NCI-H524 (cell line): Measurements from ENCODE around the gene ARAP2.
A peak's percentile ranks its signal among the peaks of the same experiment; 100 is the strongest.

ENCODE experiments used
- DNase-seq, 2 experiments: peaks; one replicate each; lab custom pipeline; 2025; lab: John Stamatoyannopoulos, UW

Gene ARAP2

GRCh38 chr4:36244257-36245082 lies at the start of gene ARAP2:
TSS of gene ARAP2 (minus strand) at chr4:36244514. CDS start at chr4:36229486, 15,028 bp downstream.
- peak; percentile 15 to 57 for DNase-seq

GRCh38 chr4:36292556-36293188 lies 48.4 kb upstream of the ARAP2 start:
- no peak for DNase-seq

DNA sequence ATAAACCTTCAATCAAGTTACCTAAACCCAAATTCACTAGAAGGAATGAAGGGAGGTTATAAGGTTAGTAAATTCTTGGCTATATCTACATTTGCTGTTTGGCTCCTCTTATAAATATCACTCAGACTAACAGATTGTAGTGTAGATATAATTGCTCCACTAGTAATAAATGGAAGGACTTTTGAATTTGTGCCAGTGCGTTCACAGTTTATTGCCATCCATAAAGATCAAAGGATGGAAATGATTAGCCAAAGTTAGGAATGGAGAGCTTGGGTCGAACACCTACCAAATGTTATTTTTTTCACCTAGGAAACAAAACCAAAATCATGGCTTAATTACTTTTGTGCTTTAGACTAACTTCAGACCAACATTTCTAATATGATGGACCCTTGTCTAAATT lies 46.3 kb upstream of the ARAP2 start:
- no peak for DNase-seq

DNA sequence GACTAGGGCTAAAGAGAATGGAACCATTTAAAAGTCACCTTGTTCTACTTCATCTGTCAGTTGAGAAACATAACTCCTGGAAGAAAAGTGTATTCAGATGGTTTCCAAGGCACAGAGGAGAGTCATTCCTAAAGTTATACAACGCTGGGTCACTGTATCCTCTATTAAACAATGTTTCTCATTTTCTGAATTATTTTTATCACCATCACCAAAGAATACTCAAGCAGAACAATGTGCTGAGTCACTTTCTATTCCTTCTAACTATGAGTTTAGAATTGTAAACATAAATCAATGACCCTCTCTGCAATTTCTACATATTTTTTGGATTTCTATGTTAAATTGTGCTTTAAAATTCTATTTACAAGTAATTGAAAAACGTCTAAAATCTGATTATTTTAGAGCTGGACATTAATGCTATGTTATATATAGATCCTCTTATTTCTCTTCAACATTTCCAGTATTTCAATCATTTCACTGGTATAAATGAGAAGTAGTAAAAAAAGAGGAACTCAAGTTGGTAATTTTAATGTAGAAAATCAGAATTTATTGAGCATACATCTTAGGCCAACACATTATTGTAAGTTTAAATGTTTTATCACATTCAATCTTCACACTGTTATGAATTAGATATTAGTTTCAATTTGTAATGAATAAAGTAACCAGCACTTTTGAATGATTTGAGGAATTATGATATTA lies 44.6 kb upstream of the ARAP2 start:
- no peak for DNase-seq

GRCh38 chr4:36286481-36286871 lies 42.2 kb upstream of the ARAP2 start:
- no peak for DNase-seq

DNA sequence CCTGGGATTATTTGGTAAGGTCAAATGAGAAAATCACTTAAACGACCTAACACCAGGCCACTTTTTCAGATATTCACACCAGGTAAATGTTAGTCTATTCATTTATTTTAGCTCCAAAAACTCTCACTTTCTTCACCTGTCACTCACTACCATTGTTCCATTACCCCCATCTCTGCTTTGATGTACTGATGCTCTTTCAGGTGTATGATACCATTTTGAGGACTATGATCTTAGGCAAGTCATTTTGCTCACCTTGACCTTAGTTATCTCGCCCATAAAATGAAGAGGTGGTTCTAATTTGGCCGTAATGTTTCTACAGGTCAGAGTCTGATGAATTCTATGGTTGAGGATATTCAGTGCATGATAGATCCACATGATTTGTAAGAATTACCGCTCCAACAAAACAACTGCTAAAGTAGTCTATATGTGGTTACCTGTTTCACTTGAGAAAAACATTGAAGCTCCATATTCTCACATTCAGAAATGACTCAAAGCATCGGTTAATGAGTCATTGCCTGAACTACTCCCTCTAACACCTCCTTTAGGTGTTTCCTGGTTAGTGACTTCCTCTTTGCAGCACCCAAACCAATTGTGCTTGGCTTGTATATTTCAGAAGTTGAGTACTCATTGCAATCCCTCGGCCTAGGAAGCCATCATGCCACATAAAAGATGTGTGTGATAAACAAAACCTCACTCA lies 41.6 kb upstream of the ARAP2 start:
- DNase-seq = no peak

- DNase-seq = no peak
These were observed 39.7 kb upstream of the ARAP2 start for GRCh38 chr4:36283912-36284465.

GRCh38 chr4:36282503-36283030 lies 38.3 kb upstream of the ARAP2 start:
- no peak for DNase-seq

- DNase-seq = no peak
These were observed 37.2 kb upstream of the ARAP2 start, which contains the start of gene DTHD1 for GRCh38 chr4:36281384-36282106. TSS of gene DTHD1 (plus strand) at chr4:36281616. CDS start at chr4:36281759, 143 bp downstream.

GRCh38 chr4:36280555-36280954 lies 36.2 kb upstream of the ARAP2 start:
- peak; percentile 89 to 94 for DNase-seq

GRCh38 chr4:36278789-36279188 lies 34.5 kb upstream of the ARAP2 start:
- no peak for DNase-seq

- DNase-seq = no peak
These were observed 33.2 kb upstream of the ARAP2 start for GRCh38 chr4:36277533-36277932.

DNA sequence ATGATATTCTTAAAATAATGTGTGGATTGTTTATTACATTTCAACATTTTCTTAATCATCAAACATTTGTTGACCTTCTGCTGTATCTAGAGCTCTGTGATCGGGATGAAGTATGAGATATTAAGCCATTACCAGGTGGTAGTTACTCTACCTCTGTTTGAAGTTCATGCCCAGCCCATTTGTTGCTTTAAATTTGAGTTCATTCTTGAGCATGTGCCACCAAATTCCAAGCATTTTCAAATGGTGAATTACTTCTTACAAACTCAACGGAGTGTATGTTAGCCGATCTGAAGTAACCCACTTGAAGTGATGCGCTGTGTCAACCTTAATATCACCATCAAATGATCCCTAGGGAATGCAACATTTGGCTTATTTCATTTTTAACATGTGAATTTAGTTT lies 29.8 kb upstream of the ARAP2 start:
- DNase-seq = no peak

DNA sequence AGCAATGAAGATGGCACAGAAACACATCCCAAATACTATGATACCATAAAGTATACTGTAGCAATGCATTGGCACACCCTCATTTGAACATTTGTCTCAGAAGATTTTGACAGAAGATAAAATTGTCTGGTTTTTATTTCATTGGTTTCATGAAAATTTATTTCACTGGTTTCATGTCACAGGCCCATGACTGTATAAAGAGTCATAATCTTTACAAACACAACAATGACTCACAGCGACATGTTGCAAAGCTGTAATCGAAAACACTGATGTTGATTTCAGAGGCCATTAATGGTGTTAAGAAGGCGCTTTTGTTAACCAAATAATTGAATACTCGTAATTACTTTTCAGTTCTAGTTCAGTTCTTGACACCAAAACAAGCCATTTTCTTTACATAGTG lies 29.0 kb upstream of the ARAP2 start:
- DNase-seq = no peak

DNA sequence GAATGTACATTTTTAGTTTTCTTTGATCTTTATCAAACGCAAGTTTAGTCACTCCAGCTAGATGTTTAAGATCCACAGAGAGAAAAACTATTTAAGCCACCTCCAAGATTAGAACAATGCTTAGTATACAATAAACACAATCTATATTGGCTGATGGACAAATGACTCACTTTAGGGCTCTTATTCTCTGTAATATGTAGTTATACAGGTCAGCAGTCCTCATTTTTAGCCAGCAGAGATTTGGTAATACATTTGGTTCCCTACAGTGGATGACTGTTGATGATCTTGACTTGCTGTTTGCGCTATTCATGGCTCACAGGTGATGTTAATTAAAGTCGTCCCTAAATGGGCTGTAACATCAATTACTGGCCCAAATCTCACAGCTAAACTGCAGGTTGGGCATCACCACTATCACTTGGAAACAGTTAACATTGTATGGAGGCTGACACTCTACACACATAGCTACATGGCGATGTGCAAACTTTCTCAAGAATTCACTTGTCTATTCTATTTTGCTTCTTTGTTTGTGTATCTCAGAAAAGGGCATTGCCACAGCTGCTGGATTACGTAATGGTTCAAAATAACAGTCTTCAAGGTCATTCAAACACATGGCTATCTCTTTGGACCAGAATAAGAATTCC lies 25.3 kb upstream of the ARAP2 start:
- no peak for DNase-seq

- no peak for DNase-seq
These were observed 24.8 kb upstream of the ARAP2 start for GRCh38 chr4:36269101-36269500.

DNA sequence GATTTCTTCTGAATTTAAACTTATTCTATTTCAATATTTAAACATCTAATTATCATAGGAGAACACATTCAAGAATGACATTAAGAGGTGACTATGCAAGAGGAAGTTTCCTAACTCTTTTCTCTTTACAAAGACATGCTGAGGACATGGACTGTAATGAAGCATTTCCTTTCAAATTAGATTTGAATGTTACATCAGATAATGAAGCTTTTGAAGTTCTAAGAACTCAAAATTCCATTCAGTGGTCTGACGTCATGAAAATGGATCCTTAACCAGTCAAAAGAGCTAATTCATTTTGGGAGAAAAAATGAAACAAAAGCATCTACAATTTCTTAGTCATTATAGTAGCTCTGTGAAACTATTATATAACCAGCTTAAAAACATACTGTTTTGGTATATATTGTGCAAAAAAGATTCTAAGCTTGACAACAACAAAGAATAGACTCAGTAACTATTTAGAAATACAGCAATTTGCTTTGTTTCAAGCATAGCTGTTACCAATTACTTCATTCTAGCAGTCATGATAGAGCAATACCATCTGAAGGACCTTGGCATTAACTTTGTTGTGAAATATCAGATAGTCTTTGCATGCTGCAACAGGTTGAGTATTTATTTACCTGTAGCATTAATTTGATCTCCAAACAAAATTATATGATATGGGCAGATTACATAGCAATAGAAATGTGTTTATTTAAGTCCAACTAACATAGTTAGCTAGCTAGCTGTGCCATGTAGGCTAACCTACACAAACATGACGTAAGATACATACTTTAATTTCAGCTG lies 23.4 kb upstream of the ARAP2 start:
- DNase-seq = no peak

DNA sequence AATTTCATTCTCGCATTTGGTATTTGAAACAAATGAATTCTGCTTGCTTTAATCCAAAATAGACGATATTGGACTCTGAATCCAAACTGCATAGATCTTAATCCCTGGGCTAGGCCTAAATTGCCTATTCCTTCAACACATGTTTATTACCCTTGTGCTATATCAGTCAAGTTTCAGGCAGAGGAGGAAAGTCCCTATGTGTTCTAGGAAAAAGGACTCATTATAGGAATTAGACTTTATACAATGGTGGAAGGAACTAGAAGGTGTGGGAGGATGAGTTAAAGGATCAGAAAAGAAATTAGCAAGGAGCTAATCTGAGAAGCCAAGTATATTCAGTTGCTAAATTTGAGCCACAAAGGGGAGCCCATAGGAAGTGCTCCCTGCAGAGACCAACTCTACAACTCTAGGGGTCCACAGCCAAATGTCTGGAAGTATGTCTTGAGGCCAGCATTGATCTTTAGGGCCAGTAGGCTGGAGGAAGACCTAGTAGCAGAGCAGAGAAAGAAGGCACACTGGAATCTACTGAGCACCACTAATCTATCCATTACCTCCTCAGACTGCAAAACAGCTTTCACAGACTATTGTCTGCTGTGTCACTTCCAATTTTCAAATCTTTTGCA lies 20.0 kb upstream of the ARAP2 start:
- no peak for DNase-seq

DNA sequence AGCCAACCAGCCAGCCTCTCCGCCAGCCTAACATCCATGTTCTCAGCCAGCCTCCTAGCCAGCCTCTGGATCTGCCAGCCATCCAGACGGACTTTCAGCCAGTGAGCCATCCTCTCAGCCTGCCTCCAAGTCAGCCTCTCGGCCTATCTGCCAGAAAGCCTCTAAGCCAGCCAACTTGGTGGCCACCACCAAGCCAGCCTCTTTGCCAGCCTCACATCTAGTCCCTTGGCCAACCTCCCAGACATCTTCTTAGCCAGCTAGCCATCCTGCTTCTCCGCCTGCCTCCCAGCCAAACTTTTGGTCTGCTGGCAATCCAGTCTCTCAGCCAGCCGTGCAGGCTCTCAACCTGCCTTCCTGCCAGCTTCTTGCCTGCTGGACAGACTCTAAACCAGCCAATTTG lies 16.4 kb upstream of the ARAP2 start:
- no peak for DNase-seq
